IgD-negative memory B cell (primary cell): ENCODE data around the gene RIPOR2. TPM values are rescaled to one million over a fixed set of nuclear protein-coding genes. Genes with fewer than 3 reads are reported as not detected.
"Not testable (repeated sequence)": the region's sequence is repeated elsewhere in the genome, so short reads cannot be mapped to it uniquely, and the experiment has no call there.

ENCODE experiments used
- H3K27ac Mint-ChIP-seq, 3 donors: one replicate each; pipeline ENCODE4 v1.8.0; 2020 to 2022; ENCODE audit warnings: mild to moderate bottlenecking in 3 of 3, mixed read lengths in 3 of 3, moderate library complexity in 1 of 3
- H3K27me3 Mint-ChIP-seq: one replicate; pipeline ENCODE4 v1.8.0; 2021; ENCODE audit warnings: mixed read lengths
- H3K36me3 Mint-ChIP-seq: one replicate; pipeline ENCODE4 v1.8.0; 2020; ENCODE audit warnings: mild to moderate bottlenecking, mixed read lengths
- H3K4me1 Mint-ChIP-seq, 3 donors: one replicate each; pipeline ENCODE4 v1.8.0; 2020 to 2022; ENCODE audit warnings: mixed read lengths in 3 of 3, mild to moderate bottlenecking in 1 of 3
- H3K4me3 Mint-ChIP-seq, 4 donors: one replicate each; pipeline ENCODE4 v1.8.0; 2020 to 2022; ENCODE audit warnings: mild to moderate bottlenecking in 4 of 4, mixed read lengths in 4 of 4, moderate library complexity in 3 of 4
- H3K9me3 Mint-ChIP-seq, 3 donors: one replicate each; pipeline ENCODE4 v1.8.0; 2020 to 2021; ENCODE audit warnings: mixed read lengths in 3 of 3, mild to moderate bottlenecking in 1 of 3
- polyA plus RNA-seq: library from polyadenylated mRNA; unstranded; fragments of 300-500 nt; fragmentation: Illumina TruSeq; gene quantifications from one replicate; pipeline ENCODE4 v1.2.3, GENCODE V29; 2021

RIPOR2 gene
- polyA plus RNA-seq, 1 donor from 2014 or later, result 561 TPM

GRCh38 chr6:24926192-24926591 is 9.6 kb downstream of the RIPOR2 start:
- H3K4me1 Mint-ChIP-seq, result peaks cover 52 to 73% (median 62%) of the 10 kb centered on the region in 3 donors
- peaks cover 23% of the 10 kb centered on the region for H3K36me3 Mint-ChIP-seq
- H3K27ac Mint-ChIP-seq, result peak overlapping the region; percentile 8 to 89 (median 81)
- peak overlapping the region; percentile 74 to 90 (median 82) for H3K4me3 Mint-ChIP-seq
- H3K27me3 Mint-ChIP-seq, result peaks cover 2% of the 10 kb centered on the region
- H3K9me3 Mint-ChIP-seq, result peaks cover 0 to 2% (median 0%) of the 10 kb centered on the region in 3 donors

- H3K27me3 Mint-ChIP-seq, result peaks cover 2% of the 10 kb centered on the region
- H3K27ac Mint-ChIP-seq, result peak overlapping the region; percentile 8 to 53 (median 42)
- H3K36me3 Mint-ChIP-seq, result peaks cover 23% of the 10 kb centered on the region
- peaks cover 0 to 2% (median 0%) of the 10 kb centered on the region in 3 donors for H3K9me3 Mint-ChIP-seq
- peak overlapping the region; percentile 74 to 90 (median 82) for H3K4me3 Mint-ChIP-seq
- H3K4me1 Mint-ChIP-seq, result peaks cover 57 to 76% (median 65%) of the 10 kb centered on the region in 3 donors
Observed at GRCh38 chr6:24925661-24926060, 10.1 kb downstream of the RIPOR2 start.

GRCh38 chr6:24924580-24925356 is 11.0 kb downstream of the RIPOR2 start:
- Mint-ChIP-seq H3K9me3 (peaks cover 0 to 2% (median 0%) of the 10 kb centered on the region in 3 donors), H3K27me3 (peaks cover 2% of the 10 kb centered on the region), H3K36me3 (peaks cover 20% of the 10 kb centered on the region), H3K27ac (peak overlapping the region; percentile 8 to 75 (median 53)), H3K4me3 (peak overlapping the region; percentile 62 to 90 (median 82)), H3K4me1 (peaks cover 62 to 80% (median 67%) of the 10 kb centered on the region in 3 donors)

DNA sequence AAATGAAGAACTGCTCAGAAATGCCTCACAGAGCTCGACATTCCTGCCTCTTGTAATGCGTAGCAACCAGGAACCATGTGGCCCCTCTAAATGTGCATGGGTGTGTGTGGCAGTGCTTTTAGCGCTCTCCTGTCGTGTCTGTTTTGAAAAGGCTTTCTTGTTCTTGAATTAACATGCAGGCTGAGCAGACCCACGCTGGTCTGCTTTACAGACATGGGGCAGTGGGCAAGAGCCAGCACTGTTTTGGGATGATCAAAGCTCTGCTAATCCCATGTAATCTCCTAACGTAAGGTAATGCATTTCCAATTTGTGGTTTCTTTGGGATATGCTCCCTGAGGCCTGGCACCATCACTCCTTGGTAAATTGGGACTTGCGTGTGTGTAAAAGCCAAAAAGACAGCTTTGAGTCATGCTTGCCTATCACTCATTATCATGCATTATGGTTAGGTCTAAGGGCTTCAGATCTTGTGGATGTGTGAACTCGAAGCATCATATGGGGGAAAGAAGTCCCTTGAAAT is 11.8 kb downstream of the RIPOR2 start:
- Mint-ChIP-seq H3K36me3 (peaks cover 16% of the 10 kb centered on the region), H3K4me1 (peaks cover 64 to 82% (median 70%) of the 10 kb centered on the region in 3 donors), H3K9me3 (peaks cover 0 to 2% (median 0%) of the 10 kb centered on the region in 3 donors), H3K27ac (peak overlapping the region; percentile 8 to 59 (median 53)), H3K27me3 (no peaks in the 10 kb centered on the region), H3K4me3 (peak overlapping the region; percentile 61 to 88 (median 69))

- peaks cover 75 to 85% (median 79%) of the 10 kb centered on the region in 3 donors for H3K4me1 Mint-ChIP-seq
- peak overlapping the region; percentile 63 to 91 (median 88) for H3K27ac Mint-ChIP-seq
- peaks cover 0 to 2% (median 0%) of the 10 kb centered on the region in 3 donors for H3K9me3 Mint-ChIP-seq
- H3K36me3 Mint-ChIP-seq, result peaks cover 16% of the 10 kb centered on the region
- peak overlapping the region; percentile 48 to 91 (median 82) for H3K4me3 Mint-ChIP-seq
- H3K27me3 Mint-ChIP-seq, result no peaks in the 10 kb centered on the region
Observed at GRCh38 chr6:24922814-24923213, 12.9 kb downstream of the RIPOR2 start.

GRCh38 chr6:24922170-24922569 is 13.6 kb downstream of the RIPOR2 start:
- no peaks in the 10 kb centered on the region for H3K9me3 Mint-ChIP-seq
- peak overlapping the region; percentile 63 to 91 (median 88) for H3K27ac Mint-ChIP-seq
- peaks cover 73 to 85% (median 78%) of the 10 kb centered on the region in 3 donors for H3K4me1 Mint-ChIP-seq
- H3K27me3 Mint-ChIP-seq, result no peaks in the 10 kb centered on the region
- H3K4me3 Mint-ChIP-seq, result peak overlapping the region; percentile 48 to 91 (median 82)
- peaks cover 11% of the 10 kb centered on the region for H3K36me3 Mint-ChIP-seq

DNA sequence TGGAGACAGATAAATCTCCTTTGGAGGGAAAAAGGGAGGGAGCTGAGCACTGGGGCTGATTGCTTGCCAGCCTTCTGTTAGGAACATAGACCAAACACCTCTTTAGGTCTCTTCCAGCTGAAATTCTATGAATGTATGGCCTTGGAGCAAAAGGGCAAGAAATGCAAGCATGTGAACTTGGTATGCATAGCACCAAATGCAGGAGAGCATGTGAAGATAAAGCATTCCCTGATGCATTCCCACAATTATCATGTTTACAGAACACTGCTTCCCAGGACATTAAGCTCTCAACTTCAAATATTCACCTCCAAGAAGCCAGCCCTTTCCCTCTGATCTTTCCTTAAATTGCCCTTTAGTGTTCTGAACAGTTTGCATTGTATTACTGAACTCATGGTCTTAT is 15.6 kb downstream of the RIPOR2 start:
- Mint-ChIP-seq H3K4me1 (peaks cover 71 to 83% (median 81%) of the 10 kb centered on the region in 3 donors), H3K4me3 (peak overlapping the region; percentile 73 to 91 (median 76))

DNA sequence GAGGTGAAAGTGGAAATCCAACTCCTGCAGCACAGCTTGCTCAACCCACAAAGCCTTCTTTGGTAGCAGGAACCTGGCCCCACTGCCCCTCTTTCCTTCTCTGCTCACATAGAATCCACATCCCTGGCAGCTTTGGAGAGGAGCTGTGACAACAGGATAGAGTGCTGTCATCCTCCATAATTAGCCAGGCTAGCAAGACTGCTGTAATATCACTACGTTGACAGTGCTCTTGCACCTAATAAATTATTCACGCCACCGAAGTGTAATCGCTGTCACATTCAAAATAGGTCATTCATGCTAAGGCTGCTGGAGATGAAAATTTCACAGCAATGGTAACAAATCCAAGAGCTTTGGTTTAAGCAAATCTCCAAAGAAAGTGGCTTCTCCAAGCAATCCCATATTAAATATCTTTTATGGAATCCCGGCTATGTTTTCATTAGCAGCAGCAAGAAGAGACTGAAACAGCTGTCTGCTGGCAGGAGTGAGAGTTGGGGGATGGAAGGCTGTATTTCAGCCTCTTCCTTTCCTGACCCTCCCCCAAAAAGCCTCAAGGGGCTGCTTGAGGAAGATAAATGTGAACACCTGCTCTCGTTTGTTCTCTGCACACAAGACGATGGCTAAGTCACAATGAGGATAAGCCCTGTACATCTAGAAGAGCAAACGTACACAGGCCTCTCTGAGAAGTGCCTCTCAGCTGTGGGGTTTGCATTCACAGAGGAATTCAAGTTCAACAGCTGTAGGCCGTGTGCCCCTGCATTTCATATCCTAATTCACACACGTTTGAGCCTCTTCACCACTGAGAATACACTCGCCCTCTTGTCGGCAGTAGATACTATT is 16.5 kb downstream of the RIPOR2 start:
- H3K27me3 Mint-ChIP-seq, result no peaks in the 10 kb centered on the region
- no peaks in the 10 kb centered on the region for H3K9me3 Mint-ChIP-seq
- peaks cover 71 to 85% (median 83%) of the 10 kb centered on the region in 3 donors for H3K4me1 Mint-ChIP-seq
- H3K27ac Mint-ChIP-seq, result peak overlapping the region; percentile 77 to 94 (median 91)
- H3K4me3 Mint-ChIP-seq, result peak overlapping the region; percentile 73 to 91 (median 79)
- peaks cover 7% of the 10 kb centered on the region for H3K36me3 Mint-ChIP-seq

More for the DNA sequence above, 15.6 kb downstream of the RIPOR2 start:
- Mint-ChIP-seq H3K27ac (peak overlapping the region; percentile 77 to 94 (median 91)), H3K36me3 (peaks cover 8% of the 10 kb centered on the region), H3K27me3 (no peaks in the 10 kb centered on the region), H3K9me3 (no peaks in the 10 kb centered on the region)

GRCh38 chr6:24918641-24919055 is 17.1 kb downstream of the RIPOR2 start:
- H3K36me3 Mint-ChIP-seq, result peaks cover 7% of the 10 kb centered on the region
- no peaks in the 10 kb centered on the region for H3K27me3 Mint-ChIP-seq
- no peaks in the 10 kb centered on the region for H3K9me3 Mint-ChIP-seq
- peak overlapping the region; percentile 73 to 91 (median 79) for H3K4me3 Mint-ChIP-seq
- peak overlapping the region; percentile 77 to 94 (median 91) for H3K27ac Mint-ChIP-seq
- H3K4me1 Mint-ChIP-seq, result peaks cover 69 to 89% (median 81%) of the 10 kb centered on the region in 3 donors

DNA sequence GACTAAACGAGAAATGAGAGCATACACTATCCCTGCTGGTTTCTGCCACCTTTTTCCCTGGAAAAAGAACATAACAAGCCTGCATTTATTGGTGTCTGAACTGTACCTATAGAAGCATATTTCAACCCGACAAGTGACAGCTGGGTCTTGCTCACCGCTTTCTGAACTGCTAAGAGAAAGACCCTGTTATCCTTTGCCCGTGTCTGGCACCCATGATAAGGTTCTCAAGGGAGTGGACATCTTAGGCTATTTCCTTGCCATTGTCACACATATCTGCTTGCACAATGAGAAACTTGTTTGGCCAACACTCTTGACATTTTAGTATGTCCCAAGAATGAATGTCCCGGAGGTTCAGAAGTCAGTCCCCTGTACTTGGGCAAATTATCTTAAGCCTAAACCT is 19.3 kb downstream of the RIPOR2 start:
- Mint-ChIP-seq H3K9me3 (no peaks in the 10 kb centered on the region), H3K4me1 (peaks cover 80 to 90% (median 89%) of the 10 kb centered on the region in 3 donors), H3K27me3 (no peaks in the 10 kb centered on the region), H3K4me3 (peak overlapping the region in 3 of 4 donors; percentile 44 to 63 (median 61)), H3K36me3 (peaks cover 12% of the 10 kb centered on the region), H3K27ac (peak overlapping the region; percentile 3 to 77 (median 10))

DNA sequence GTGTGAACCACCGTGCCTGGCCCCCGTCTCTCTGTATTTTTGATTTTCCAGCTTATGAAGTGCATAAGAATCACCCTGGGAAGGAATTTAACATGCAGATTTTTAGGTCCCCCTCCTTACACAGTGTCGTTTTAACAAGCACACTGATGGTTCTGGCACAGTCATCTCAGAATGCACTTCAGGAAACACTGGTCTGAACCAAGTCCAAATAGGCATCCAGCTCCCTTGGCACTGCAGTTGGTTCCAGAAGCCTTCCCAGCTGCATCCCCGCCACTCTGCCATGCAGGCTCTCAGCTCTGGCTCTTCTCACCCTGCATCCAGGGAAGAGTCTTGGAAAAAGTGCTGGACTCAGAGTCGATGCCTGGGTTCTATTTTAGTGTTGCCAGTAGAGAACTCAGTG is 20.1 kb downstream of the RIPOR2 start:
- Mint-ChIP-seq H3K27ac (peak overlapping the region; percentile 77 to 97 (median 92)), H3K4me1 (peaks cover 76 to 87% (median 86%) of the 10 kb centered on the region in 3 donors), H3K4me3 (peak overlapping the region in 2 of 4 donors; percentile 61 to 63), H3K36me3 (peaks cover 11% of the 10 kb centered on the region), H3K9me3 (no peaks in the 10 kb centered on the region), H3K27me3 (no peaks in the 10 kb centered on the region)

GRCh38 chr6:24914082-24914481 is 21.7 kb downstream of the RIPOR2 start:
- H3K27me3 Mint-ChIP-seq, H3K9me3 Mint-ChIP-seq: not testable (repeated sequence)
- Mint-ChIP-seq H3K36me3 (peaks cover 16% of the 10 kb centered on the region), H3K27ac (peak overlapping the region; percentile 87 to 97 (median 92)), H3K4me1 (peaks cover 75 to 85% (median 84%) of the 10 kb centered on the region in 3 donors), H3K4me3 (peak overlapping the region in 3 of 4 donors; percentile 87 to 94 (median 91))

DNA sequence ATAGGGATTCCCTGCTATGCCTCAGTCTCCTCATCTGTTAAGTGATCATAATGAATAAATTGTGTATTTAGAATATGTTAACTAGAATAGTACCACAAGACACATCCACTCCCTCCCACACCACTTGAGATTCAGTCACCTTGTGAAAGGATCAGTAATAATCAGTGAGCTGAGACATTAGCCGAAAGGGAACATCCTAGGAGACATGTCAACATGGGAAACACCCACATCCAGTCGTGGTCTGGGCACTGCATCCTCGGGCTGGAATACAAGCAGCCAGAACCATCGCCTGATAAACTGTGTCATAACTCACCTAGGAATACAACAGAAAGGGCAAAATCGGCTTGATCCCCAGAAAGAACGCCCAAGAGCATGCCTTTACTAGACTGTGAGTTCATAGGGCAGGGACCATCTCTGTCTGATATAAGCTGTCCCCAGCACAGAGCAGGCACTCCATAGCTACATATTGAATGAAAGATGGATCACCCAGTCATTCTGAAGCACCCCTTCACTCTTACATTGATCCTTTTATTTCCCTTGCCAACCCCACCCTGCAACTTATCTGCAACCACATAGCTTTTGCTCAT is 23.9 kb downstream of the RIPOR2 start:
- Mint-ChIP-seq H3K4me1 (peaks cover 80 to 84% (median 84%) of the 10 kb centered on the region in 3 donors), H3K27me3 (peaks cover 1% of the 10 kb centered on the region), H3K27ac (peak overlapping the region; percentile 87 to 97 (median 96)), H3K9me3 (no peaks in the 10 kb centered on the region), H3K4me3 (peak overlapping the region; percentile 83 to 94 (median 89)), H3K36me3 (peaks cover 21% of the 10 kb centered on the region)
